Prostate gland (tissue), 2 donors: ENCODE data around the gene ZFR.

Experiments used
- POLR2A ChIP-seq: fragments of 450-650 bp; IDR thresholded peaks from one replicate; pipeline ENCODE4 v1.6.1; 2016; ENCODE audit warnings: antibody characterized with exemption, mild to moderate bottlenecking
- TF ChIP-seq, protein P1 (sequence below), 4 experiments: fragments of 200-600 bp in 2 of 4; fragments of 450-650 bp in 2 of 4; sonication (generic) in 2 of 4; IDR thresholded peaks; 1 replicate in 3 of 4; 2 replicates in 1 of 4; pipeline ENCODE4 v1.5.1; 2016 to 2019; ENCODE audit warnings: antibody characterized with exemption in 4 of 4, mild to moderate bottlenecking in 2 of 4, moderate library complexity in 2 of 4

DNA sequence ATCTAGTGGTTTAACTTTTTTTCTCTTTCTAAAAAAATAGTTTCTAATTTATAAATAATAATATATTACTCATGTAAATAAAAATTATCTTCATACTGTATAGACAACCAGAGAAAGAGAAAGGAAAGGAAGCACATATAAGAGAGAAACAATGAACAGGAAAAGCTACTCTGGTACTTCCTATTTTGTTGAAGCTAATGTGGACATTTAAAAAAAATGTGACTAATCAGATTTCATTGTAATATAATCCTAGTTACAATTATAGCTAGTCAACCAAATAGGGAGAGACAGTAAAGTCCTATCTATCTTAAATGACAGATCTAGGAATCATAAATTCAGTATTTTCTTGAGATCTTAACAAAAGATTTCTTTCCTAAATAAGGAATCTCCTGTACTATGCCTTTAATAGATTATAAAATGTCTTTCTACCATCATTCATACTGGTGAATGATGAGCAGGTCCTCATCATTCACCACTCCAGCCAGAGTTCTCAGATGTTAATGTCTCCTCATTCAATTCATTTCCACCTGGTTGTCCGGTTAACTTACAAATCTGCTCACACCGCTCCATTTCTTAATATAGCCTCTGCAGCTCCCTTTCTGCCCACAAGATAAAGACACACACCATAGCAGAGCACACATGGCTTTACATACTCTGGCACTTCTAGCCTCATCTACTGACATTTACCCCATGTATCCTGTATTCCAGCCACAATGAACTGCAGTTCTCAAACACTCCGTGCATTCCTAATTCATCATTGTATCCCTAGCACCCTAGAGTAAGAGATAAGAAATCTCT lies 30.9 kb downstream of the ZFR start:
- TF ChIP-seq, protein P1, sequence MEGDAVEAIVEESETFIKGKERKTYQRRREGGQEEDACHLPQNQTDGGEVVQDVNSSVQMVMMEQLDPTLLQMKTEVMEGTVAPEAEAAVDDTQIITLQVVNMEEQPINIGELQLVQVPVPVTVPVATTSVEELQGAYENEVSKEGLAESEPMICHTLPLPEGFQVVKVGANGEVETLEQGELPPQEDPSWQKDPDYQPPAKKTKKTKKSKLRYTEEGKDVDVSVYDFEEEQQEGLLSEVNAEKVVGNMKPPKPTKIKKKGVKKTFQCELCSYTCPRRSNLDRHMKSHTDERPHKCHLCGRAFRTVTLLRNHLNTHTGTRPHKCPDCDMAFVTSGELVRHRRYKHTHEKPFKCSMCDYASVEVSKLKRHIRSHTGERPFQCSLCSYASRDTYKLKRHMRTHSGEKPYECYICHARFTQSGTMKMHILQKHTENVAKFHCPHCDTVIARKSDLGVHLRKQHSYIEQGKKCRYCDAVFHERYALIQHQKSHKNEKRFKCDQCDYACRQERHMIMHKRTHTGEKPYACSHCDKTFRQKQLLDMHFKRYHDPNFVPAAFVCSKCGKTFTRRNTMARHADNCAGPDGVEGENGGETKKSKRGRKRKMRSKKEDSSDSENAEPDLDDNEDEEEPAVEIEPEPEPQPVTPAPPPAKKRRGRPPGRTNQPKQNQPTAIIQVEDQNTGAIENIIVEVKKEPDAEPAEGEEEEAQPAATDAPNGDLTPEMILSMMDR (IDR thresholded peaks at IDR 0.05): no peak
- TF ChIP-seq POLR2A: no peak
